ENCODE results near the gene PARN.

The PARN gene

DNA sequence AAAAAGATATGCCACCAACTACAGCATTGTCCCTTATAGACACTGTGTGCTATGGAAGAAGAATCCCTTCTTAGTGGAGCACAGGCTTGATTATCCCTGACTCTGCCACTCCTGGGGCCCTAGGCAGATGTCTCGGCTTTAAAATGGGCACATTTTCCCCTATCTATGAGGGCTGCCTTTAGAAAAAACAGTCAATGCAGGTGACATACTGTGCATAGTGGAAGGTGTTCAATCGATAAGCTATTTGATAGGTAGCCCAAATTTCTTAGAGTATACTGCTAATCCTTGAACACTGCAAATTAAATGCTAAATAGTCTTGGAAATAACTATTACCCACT, 64.4 kb downstream of the PARN start:
- ChIA-PET POLR2A (no interaction called here), CTCF (no interaction called here)
- DNase-seq (ENCODE audit: extremely low spot score): no peak
- TF ChIP-seq, protein P1, sequence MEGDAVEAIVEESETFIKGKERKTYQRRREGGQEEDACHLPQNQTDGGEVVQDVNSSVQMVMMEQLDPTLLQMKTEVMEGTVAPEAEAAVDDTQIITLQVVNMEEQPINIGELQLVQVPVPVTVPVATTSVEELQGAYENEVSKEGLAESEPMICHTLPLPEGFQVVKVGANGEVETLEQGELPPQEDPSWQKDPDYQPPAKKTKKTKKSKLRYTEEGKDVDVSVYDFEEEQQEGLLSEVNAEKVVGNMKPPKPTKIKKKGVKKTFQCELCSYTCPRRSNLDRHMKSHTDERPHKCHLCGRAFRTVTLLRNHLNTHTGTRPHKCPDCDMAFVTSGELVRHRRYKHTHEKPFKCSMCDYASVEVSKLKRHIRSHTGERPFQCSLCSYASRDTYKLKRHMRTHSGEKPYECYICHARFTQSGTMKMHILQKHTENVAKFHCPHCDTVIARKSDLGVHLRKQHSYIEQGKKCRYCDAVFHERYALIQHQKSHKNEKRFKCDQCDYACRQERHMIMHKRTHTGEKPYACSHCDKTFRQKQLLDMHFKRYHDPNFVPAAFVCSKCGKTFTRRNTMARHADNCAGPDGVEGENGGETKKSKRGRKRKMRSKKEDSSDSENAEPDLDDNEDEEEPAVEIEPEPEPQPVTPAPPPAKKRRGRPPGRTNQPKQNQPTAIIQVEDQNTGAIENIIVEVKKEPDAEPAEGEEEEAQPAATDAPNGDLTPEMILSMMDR (IDR thresholded peaks at IDR 0.05; ENCODE audit: control extremely low read depth, extremely low read depth, low read depth, missing control alignments): no peak

DNA sequence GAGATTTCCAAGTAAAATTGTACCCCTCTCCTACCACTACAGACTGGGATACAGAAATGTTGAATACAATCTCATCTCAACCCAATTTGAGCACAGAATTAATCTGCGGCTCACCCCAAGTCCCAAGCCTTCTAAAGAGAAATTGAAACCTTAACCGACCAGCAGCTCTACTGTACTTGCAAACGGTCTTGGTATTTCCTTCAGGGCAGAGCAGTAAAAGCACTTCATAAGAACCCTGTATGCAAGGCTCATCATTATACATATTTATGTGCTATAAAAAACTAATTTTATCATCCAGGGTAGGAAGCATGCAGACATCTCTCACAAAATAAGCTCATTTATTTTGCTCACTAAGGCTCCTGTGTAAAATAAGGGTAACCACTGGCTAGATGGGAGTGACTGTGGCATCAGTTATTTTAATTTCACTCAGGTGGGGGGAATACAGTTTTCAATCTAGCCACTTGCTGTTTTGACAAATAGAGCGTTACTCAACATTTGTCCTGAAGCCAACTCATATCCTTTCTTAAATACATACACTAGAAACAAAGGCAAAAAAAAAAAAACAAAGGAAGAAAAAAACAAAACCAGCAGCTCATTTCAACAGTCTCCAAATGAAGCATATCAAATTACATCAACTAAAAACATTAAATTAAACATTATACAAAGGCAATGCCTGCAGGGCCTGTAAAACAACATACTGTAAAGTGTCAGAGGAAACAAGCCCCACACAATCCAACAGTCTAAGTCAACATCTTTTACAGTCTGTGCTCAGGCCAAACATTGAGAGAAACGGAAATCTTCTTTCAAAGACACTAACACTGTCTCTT, 65.0 kb downstream of the PARN start:
- TF ChIP-seq, protein P1 (IDR thresholded peaks at IDR 0.05; ENCODE audit: control extremely low read depth, extremely low read depth, low read depth, missing control alignments): no peak
- no peak for DNase-seq (ENCODE audit: extremely low spot score)
- POLR2A ChIA-PET: interaction anchor here (0.5 kb wide), 1 partner anchor 254 kb away, joined by 7 read pairs; no protein-coding TSS in a partner anchor
- CTCF ChIA-PET: interaction anchor here (1.1 to 1.7 kb wide), 2 partner anchors 15 to 22 kb away, joined by 3 to 6 read pairs; no protein-coding TSS in a partner anchor

DNA sequence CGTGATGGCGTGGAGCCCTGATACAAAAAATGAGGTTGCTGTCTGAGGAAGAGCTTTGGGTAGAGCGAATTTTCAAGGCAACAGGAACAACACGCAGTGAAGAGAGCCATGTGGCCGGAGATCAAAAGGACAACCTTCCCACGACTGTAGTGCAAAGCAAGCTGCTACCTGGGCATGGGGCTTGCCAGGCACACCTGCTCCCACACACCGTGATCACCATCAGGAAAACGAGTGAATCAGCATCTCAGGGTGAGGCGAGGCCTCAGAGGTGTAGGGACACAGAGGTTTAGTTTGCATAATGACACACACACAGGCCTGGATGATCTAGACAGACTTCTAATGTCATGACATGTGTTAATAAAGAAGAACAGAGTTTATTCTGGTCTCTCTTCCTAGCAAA, 65.7 kb downstream of the PARN start:
- POLR2A ChIA-PET: interaction anchor here (0.5 kb wide), 1 partner anchor 253 kb away, joined by 7 read pairs; no protein-coding TSS in a partner anchor
- TF ChIP-seq, protein P1 (IDR thresholded peaks at IDR 0.05; ENCODE audit: control extremely low read depth, extremely low read depth, low read depth, missing control alignments): no peak
- DNase-seq (ENCODE audit: extremely low spot score): no peak
- CTCF ChIA-PET: interaction anchor here (1.1 to 1.7 kb wide), 2 partner anchors 14 to 21 kb away, joined by 3 to 6 read pairs; no protein-coding TSS in a partner anchor

DNA sequence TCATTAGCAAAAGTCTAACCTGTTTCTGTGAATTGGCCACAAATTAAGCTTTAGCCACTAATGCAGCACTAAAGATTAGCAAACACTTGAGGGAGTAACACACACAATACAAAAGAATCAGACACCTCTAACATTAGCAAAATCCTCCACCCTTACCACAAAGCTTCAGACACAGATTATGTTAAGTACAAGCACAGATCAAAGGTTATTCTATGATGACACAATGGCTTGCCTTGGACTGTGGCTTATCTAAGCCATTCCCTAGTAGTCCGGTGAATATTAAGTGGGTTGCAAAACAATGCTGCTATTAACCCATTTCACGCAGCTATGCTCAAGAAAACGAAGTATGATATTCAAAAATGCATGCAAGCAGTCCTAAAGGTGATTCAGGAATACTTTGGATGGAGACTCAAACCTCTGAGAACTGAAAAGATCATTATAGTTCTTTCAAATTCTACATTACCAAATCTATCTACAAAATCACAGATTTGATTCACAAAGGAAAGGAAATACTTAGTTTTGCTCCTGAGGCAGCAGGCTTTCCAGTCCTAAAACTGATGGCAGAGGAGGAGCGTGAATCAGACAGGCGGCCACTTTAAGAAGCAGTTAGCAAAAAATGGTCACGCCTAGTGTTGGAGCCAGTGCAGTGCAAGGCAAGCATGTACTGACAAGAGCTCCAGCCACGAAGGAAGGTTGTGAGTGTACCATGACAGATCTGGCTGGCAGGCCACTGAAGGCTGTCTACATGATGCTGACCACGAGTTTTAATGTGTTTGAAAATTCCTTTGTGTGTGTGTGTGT, 67.2 kb downstream of the PARN start:
- DNase-seq (ENCODE audit: extremely low spot score): no peak
- CTCF ChIA-PET: interaction anchor here (1.0 to 1.7 kb wide), 2 partner anchors 11 to 13 kb away, joined by 3 to 6 read pairs; no protein-coding TSS in a partner anchor
- TF ChIP-seq, protein P1 (IDR thresholded peaks at IDR 0.05; ENCODE audit: control extremely low read depth, extremely low read depth, low read depth, missing control alignments): no peak
- POLR2A ChIA-PET: interaction anchor here (0.7 to 0.9 kb wide), 2 partner anchors 9 to 59 kb away, joined by 3 to 4 read pairs; no protein-coding TSS in a partner anchor

DNA sequence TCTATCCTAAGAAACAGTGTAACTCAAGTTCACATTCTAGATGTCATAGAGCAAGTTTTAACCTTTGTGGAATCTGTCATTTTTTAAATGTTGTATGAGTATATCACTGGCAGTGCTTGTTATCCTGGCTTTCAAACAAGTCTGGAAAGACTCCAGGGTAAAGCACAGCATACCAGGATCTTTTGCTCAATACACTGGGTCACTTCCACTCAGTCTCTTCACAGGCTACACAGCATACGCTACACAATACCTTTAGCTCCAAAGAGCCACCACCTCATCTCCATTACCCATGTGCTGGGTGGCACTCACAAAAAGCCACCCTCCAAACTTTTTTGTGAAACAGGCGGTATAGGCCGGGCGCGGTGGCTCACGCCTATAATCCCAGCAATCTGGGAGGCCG, 69.5 kb downstream of the PARN start:
- no peak for DNase-seq (ENCODE audit: extremely low spot score)
- POLR2A ChIA-PET: no interaction called here
- CTCF ChIA-PET: interaction anchor here (1.0 kb wide), 1 partner anchor 16 kb away, joined by 3 read pairs; no protein-coding TSS in a partner anchor
- TF ChIP-seq, protein P1 (IDR thresholded peaks at IDR 0.05; ENCODE audit: control extremely low read depth, extremely low read depth, low read depth, missing control alignments): no peak

DNA sequence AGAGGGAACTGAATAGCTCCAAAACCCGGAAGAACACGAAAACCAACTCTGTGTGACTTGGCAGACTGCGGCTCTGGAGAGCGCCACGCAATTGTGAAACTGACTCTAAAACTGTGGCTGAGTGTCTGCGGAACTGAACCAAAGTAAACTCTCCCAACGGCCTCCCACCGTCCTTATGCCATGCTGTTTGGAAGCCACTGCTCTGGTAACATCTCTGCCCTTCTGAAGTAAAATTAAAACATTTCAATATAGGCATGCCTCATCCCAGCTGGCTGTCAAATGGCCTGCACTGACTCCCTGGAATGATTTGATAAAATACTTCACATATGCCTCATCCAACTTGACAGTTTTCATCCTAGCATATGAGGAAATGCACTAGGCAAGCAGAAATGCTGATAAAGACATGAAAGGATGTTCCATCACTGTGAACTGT, 70.2 kb downstream of the PARN start:
- TF ChIP-seq, protein P1 (IDR thresholded peaks at IDR 0.05; ENCODE audit: control extremely low read depth, extremely low read depth, low read depth, missing control alignments): no peak
- ChIA-PET POLR2A (no interaction called here), CTCF (interaction anchor here (1.0 to 2.3 kb wide), 2 partner anchors 14 to 35 kb away, joined by 5 to 6 read pairs; no protein-coding TSS in a partner anchor)
- DNase-seq (ENCODE audit: extremely low spot score): no peak

Data from GM10248 (cell line).